Measurements from ENCODE around the gene COMMD7.
"Not testable (repeated sequence)": the region's sequence is repeated elsewhere in the genome, so short reads cannot be mapped to it uniquely, and the experiment has no call there.

COMMD7 gene

GRCh38 chr20:32728435-32728834, 14.8 kb downstream of the COMMD7 start:
- not testable (repeated sequence) for DNase-seq

- no peak for DNase-seq
Measured at GRCh38 chr20:32727683-32728082, 15.6 kb downstream of the COMMD7 start.

- no peak for DNase-seq
Measured at GRCh38 chr20:32718749-32719348, 24.4 kb downstream of the COMMD7 start.

- DNase-seq: no peak
Measured at GRCh38 chr20:32711346-32711745, 31.9 kb downstream of the COMMD7 start.

GRCh38 chr20:32709632-32710121, 33.6 kb downstream of the COMMD7 start:
- DNase-seq: no peak

- not testable (repeated sequence) for DNase-seq
Measured at GRCh38 chr20:32709029-32709631, 34.1 kb downstream of the COMMD7 start.

- DNase-seq: no peak
Measured at GRCh38 chr20:32707691-32708581, 35.3 kb downstream of the COMMD7 start.

- no peak for DNase-seq
Measured at GRCh38 chr20:32706486-32706885, 36.8 kb downstream of the COMMD7 start.

GRCh38 chr20:32702706-32703425, 40.4 kb downstream of the COMMD7 start:
- no peak for DNase-seq

GRCh38 chr20:32697608-32698007, 45.7 kb downstream of the COMMD7 start:
- no peak for DNase-seq

- no peak for DNase-seq
Measured at GRCh38 chr20:32695089-32695488, 48.2 kb downstream of the COMMD7 start.

- not testable (repeated sequence) for DNase-seq
Measured at GRCh38 chr20:32688966-32689365, 54.3 kb downstream of the COMMD7 start.

- no peak for DNase-seq
Measured at GRCh38 chr20:32687180-32687532, 56.1 kb downstream of the COMMD7 start.

- DNase-seq: no peak
Measured at GRCh38 chr20:32686530-32687179, 56.6 kb downstream of the COMMD7 start.

GRCh38 chr20:32685541-32686529, 57.4 kb downstream of the COMMD7 start:
- no peak for DNase-seq

GRCh38 chr20:32682508-32682987, 60.7 kb downstream of the COMMD7 start:
- no peak for DNase-seq

GRCh38 chr20:32681175-32682084, 61.8 kb downstream of the COMMD7 start:
- no peak for DNase-seq

- DNase-seq: no peak
Measured at GRCh38 chr20:32680544-32681174, 62.6 kb downstream of the COMMD7 start.

- DNase-seq: no peak
Measured at GRCh38 chr20:32678948-32679347, 64.3 kb downstream of the COMMD7 start.

Data from activated CD4-positive, alpha-beta T cell treated with anti-CD3 and anti-CD28 coated beads for 4 hours (primary cell).